ENCODE results near the gene TMEM132C. TPM values are rescaled to one million over a fixed set of nuclear protein-coding genes. Genes with fewer than 3 reads are reported as not detected.

TMEM132C gene
- total and polyA plus RNA-seq, 2 donors (not counting 1 experiment from before 2014, with no cell fraction given) = not detected

GRCh38 chr12:128612150-128612850, 345.3 kb downstream of the TMEM132C start:
- no peaks in the 10 kb centered on the region for H4K20me1 ChIP-seq (ENCODE audit: control insufficient read depth, insufficient read depth, low read length, poor library complexity, severe bottlenecking)
- H3K27ac ChIP-seq (ENCODE audit: low read length in 2 of 2) = no peak overlapping the region
- TF ChIP-seq EZH2 (IDR thresholded peaks at IDR 0.05; ENCODE audit: borderline replicate concordance, insufficient read depth, low read depth, low read length, poor library complexity, severe bottlenecking) = no peak
- no peak for TF ChIP-seq CTCF (IDR thresholded peaks at IDR 0.05)
- DNase-seq (no peak), ATAC-seq (ENCODE audit: low read depth) (no peak)
- H3K4me1 ChIP-seq (ENCODE audit: control insufficient read depth in 2 of 2, insufficient read depth in 2 of 2, low read length in 2 of 2) = no peaks in the 10 kb centered on the region
- no peaks in the 10 kb centered on the region for H3K36me3 ChIP-seq (replicated peaks in 1 of 2; ENCODE audit: control extremely low read depth in 1 of 2, control insufficient read depth in 1 of 2, extremely low read depth in 1 of 2, insufficient read depth in 2 of 2, low read length in 1 of 2)
- H3K9me3 Mint-ChIP-seq (ENCODE audit: insufficient read depth) = no peaks in the 10 kb centered on the region
- H3K4me2 ChIP-seq (replicated peaks; ENCODE audit: low read depth, low read length, poor library complexity, severe bottlenecking) = no peak overlapping the region
- H3K4me3 Mint-ChIP-seq = no peak overlapping the region
- ChIA-PET POLR2A (no interaction called here), CTCF (no interaction called here)
- H3K27me3 Mint-ChIP-seq = no peaks in the 10 kb centered on the region
- H3K9me3 ChIP-seq (ENCODE audit: control extremely low read depth in 1 of 3, control insufficient read depth in 2 of 3, insufficient read depth in 1 of 3, low read length in 2 of 3) = no peaks in the 10 kb centered on the region
- no peak overlapping the region for H3K4me3 ChIP-seq (ENCODE audit: control extremely low read depth in 1 of 5, extremely low read depth in 1 of 5, insufficient read depth in 1 of 5, low read depth in 2 of 5, low read length in 4 of 5)
- H3K9ac ChIP-seq (ENCODE audit: low read length) = no peak overlapping the region
- H3K4me1 Mint-ChIP-seq = no peaks in the 10 kb centered on the region
- no peaks in the 10 kb centered on the region for H3K79me2 ChIP-seq (ENCODE audit: control insufficient read depth, insufficient read depth, low read length)
- no peak overlapping the region for H2AFZ ChIP-seq (ENCODE audit: insufficient read depth, low read depth, low read length, poor library complexity, severe bottlenecking)
- H3K27me3 ChIP-seq (replicated peaks in 1 of 4; ENCODE audit: control extremely low read depth in 1 of 4, control insufficient read depth in 3 of 4, insufficient read depth in 4 of 4, low read length in 3 of 4) = no peaks in the 10 kb centered on the region
- WGBS (ENCODE audit: insufficient coverage) = 85% methylated on average over 4 of the region's 8 CpGs
- intact Hi-C loops (cut with micrococcal nuclease) = no loop called here
- H3K27ac Mint-ChIP-seq = no peak overlapping the region

GRCh38 chr12:128613837-128614590, 347.0 kb downstream of the TMEM132C start:
- POLR2A ChIA-PET = no interaction called here

More at GRCh38 chr12:128613837-128614590, 347.0 kb downstream of the TMEM132C start:
- H3K36me3 ChIP-seq (replicated peaks in 1 of 2; ENCODE audit: control extremely low read depth in 1 of 2, control insufficient read depth in 1 of 2, extremely low read depth in 1 of 2, insufficient read depth in 2 of 2, low read length in 1 of 2) = no peaks in the 10 kb centered on the region
- WGBS (ENCODE audit: insufficient coverage) = 75% methylated on average over 2 of the region's 6 CpGs
- ATAC-seq (ENCODE audit: low read depth) = no peak
- no peak for TF ChIP-seq CTCF (IDR thresholded peaks at IDR 0.05)
- no peak for TF ChIP-seq EZH2 (IDR thresholded peaks at IDR 0.05; ENCODE audit: borderline replicate concordance, insufficient read depth, low read depth, low read length, poor library complexity, severe bottlenecking)
- H3K4me2 ChIP-seq (replicated peaks; ENCODE audit: low read depth, low read length, poor library complexity, severe bottlenecking) = no peak overlapping the region
- Mint-ChIP-seq H3K27ac (no peak overlapping the region), H3K4me3 (no peak overlapping the region), H3K4me1 (no peaks in the 10 kb centered on the region), H3K27me3 (no peaks in the 10 kb centered on the region), H3K9me3 (ENCODE audit: insufficient read depth) (no peaks in the 10 kb centered on the region)
- H3K4me3 ChIP-seq (ENCODE audit: control extremely low read depth in 1 of 5, extremely low read depth in 1 of 5, insufficient read depth in 1 of 5, low read depth in 2 of 5, low read length in 4 of 5) = no peak overlapping the region
- DNase-seq = no peak
- no peak overlapping the region for H3K9ac ChIP-seq (ENCODE audit: low read length)
- H2AFZ ChIP-seq (ENCODE audit: insufficient read depth, low read depth, low read length, poor library complexity, severe bottlenecking) = no peak overlapping the region
- H4K20me1 ChIP-seq (ENCODE audit: control insufficient read depth, insufficient read depth, low read length, poor library complexity, severe bottlenecking) = no peaks in the 10 kb centered on the region
- CTCF ChIA-PET = no interaction called here
- no peaks in the 10 kb centered on the region for H3K4me1 ChIP-seq (ENCODE audit: control insufficient read depth in 2 of 2, insufficient read depth in 2 of 2, low read length in 2 of 2)
- no peaks in the 10 kb centered on the region for H3K9me3 ChIP-seq (ENCODE audit: control extremely low read depth in 1 of 3, control insufficient read depth in 2 of 3, insufficient read depth in 1 of 3, low read length in 2 of 3)
- no peaks in the 10 kb centered on the region for H3K79me2 ChIP-seq (ENCODE audit: control insufficient read depth, insufficient read depth, low read length)
- H3K27ac ChIP-seq (ENCODE audit: low read length in 2 of 2) = no peak overlapping the region
- no peaks in the 10 kb centered on the region for H3K27me3 ChIP-seq (replicated peaks in 1 of 4; ENCODE audit: control extremely low read depth in 1 of 4, control insufficient read depth in 3 of 4, insufficient read depth in 4 of 4, low read length in 3 of 4)
- intact Hi-C loops (cut with micrococcal nuclease) = no loop called here

Data from B cell (primary cell).